ENCODE results near the gene GRIP1. TPM values are rescaled to one million over a fixed set of nuclear protein-coding genes. Genes with fewer than 3 reads are reported as not detected.

The GRIP1 gene
- total RNA-seq, 1 donor from 2014 or later = not detected

DNA sequence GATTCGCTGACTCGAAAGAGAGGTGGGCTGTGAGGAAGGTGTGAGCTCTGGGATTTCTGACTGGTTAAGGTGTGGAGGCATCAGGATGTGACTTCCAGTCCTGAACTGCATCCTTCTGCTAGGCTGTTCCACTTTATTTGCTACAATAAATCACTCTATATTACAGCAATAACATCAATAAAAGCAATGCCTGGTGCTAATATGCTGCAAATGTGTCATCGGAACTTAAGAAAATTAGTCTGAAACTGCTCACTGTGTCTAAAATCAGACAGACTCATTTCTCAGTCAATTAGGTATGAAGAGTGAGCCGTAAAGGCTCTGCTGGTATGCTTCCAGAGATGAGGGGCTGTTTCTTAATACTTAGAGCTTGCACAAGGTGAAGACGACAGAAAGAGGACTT is 250.0 kb downstream of the GRIP1 start:
- peaks cover 6% of the 10 kb centered on the region for H3K9me3 Mint-ChIP-seq
- intact Hi-C loops (cut with micrococcal nuclease) = no loop called here
- DNase-seq (ENCODE audit: low spot score) = no peak
- H3K4me1 Mint-ChIP-seq (ENCODE audit: low read depth) = no peaks in the 10 kb centered on the region
- no peak overlapping the region for H3K4me3 Mint-ChIP-seq (ENCODE audit: low read depth)
- no peak overlapping the region for H3K27ac Mint-ChIP-seq
- no peaks in the 10 kb centered on the region for H3K36me3 Mint-ChIP-seq (ENCODE audit: low read depth)
- peaks cover 6% of the 10 kb centered on the region for H3K27me3 Mint-ChIP-seq (ENCODE audit: low read depth)

DNA sequence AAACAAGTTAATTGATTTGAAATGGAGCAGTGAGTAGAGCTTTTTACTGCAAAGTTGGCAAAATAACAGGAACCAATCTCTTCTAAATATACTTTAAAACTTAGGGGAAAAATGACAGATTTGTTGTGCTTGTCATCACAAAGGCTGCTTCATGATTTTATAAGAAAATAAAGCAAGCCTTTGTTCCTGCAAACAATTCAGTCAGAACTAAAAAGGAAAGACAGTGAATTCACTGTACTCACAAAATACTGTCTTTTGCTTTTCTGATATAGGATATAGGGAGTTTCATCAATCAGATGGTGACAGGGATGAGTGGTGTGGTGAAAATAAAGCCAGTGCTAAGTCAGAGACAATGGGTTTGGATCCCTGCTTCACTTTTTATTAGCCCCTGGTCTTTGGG is 250.6 kb downstream of the GRIP1 start:
- no peak overlapping the region for H3K27ac Mint-ChIP-seq
- DNase-seq (ENCODE audit: low spot score) = no peak
- no peaks in the 10 kb centered on the region for H3K4me1 Mint-ChIP-seq (ENCODE audit: low read depth)
- H3K36me3 Mint-ChIP-seq (ENCODE audit: low read depth) = no peaks in the 10 kb centered on the region
- intact Hi-C loops (cut with micrococcal nuclease) = no loop called here
- peaks cover 6% of the 10 kb centered on the region for H3K9me3 Mint-ChIP-seq
- no peak overlapping the region for H3K4me3 Mint-ChIP-seq (ENCODE audit: low read depth)
- peaks cover 6% of the 10 kb centered on the region for H3K27me3 Mint-ChIP-seq (ENCODE audit: low read depth)

DNA sequence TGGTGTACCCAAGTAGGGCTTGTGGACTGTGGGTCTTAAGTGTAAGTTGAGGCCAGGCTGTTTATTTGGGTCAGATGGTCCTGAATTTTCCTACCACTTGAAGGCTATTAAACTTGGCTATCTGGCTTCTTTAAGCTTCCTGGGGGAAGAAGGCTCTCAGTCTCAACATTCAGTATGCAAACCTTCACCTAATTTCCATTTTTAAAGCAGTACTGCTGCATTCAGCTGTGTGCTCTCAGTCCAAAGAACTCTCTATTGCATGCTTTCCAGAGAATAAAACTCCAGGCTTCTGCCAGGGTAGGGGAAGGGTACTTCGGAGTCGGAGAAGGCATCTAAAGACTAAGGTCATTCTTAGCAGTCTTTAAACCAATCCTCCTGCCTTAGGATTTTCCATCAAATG is 252.2 kb downstream of the GRIP1 start:
- intact Hi-C loops (cut with micrococcal nuclease) = no loop called here
- H3K27ac Mint-ChIP-seq = no peak overlapping the region

GRCh38 chr12:66423266-66423665 is 255.6 kb downstream of the GRIP1 start:
- H3K4me1 Mint-ChIP-seq (ENCODE audit: low read depth) = no peaks in the 10 kb centered on the region
- H3K4me3 Mint-ChIP-seq (ENCODE audit: low read depth) = no peak overlapping the region
- peaks cover 6% of the 10 kb centered on the region for H3K9me3 Mint-ChIP-seq
- DNase-seq (ENCODE audit: low spot score) = no peak
- H3K27ac Mint-ChIP-seq = no peak overlapping the region
- H3K27me3 Mint-ChIP-seq (ENCODE audit: low read depth) = peaks cover 18% of the 10 kb centered on the region
- no peaks in the 10 kb centered on the region for H3K36me3 Mint-ChIP-seq (ENCODE audit: low read depth)
- intact Hi-C loops (cut with micrococcal nuclease) = no loop called here

More for the DNA sequence above, 252.2 kb downstream of the GRIP1 start:
- Mint-ChIP-seq H3K27me3 (ENCODE audit: low read depth) (peaks cover 11% of the 10 kb centered on the region), H3K36me3 (ENCODE audit: low read depth) (no peaks in the 10 kb centered on the region), H3K4me3 (ENCODE audit: low read depth) (no peak overlapping the region), H3K4me1 (ENCODE audit: low read depth) (no peaks in the 10 kb centered on the region), H3K9me3 (peaks cover 6% of the 10 kb centered on the region)
- DNase-seq (ENCODE audit: low spot score) = no peak

- Mint-ChIP-seq H3K4me1 (ENCODE audit: low read depth) (no peaks in the 10 kb centered on the region), H3K36me3 (ENCODE audit: low read depth) (no peaks in the 10 kb centered on the region), H3K27me3 (ENCODE audit: low read depth) (peaks cover 36% of the 10 kb centered on the region), H3K27ac (no peak overlapping the region), H3K4me3 (ENCODE audit: low read depth) (no peak overlapping the region), H3K9me3 (no peaks in the 10 kb centered on the region)
- intact Hi-C loops (cut with micrococcal nuclease) = no loop called here
- no peak for DNase-seq (ENCODE audit: low spot score)
These were observed 260.0 kb downstream of the GRIP1 start for GRCh38 chr12:66418908-66419307.

- no peak for DNase-seq (ENCODE audit: low spot score)
- no peak overlapping the region for H3K4me3 Mint-ChIP-seq (ENCODE audit: low read depth)
- no peaks in the 10 kb centered on the region for H3K4me1 Mint-ChIP-seq (ENCODE audit: low read depth)
- H3K27ac Mint-ChIP-seq = no peak overlapping the region
- H3K9me3 Mint-ChIP-seq = no peaks in the 10 kb centered on the region
- intact Hi-C loops (cut with micrococcal nuclease) = no loop called here
- peaks cover 48% of the 10 kb centered on the region for H3K27me3 Mint-ChIP-seq (ENCODE audit: low read depth)
- no peaks in the 10 kb centered on the region for H3K36me3 Mint-ChIP-seq (ENCODE audit: low read depth)
These were observed 261.7 kb downstream of the GRIP1 start for GRCh38 chr12:66417217-66417616.

DNA sequence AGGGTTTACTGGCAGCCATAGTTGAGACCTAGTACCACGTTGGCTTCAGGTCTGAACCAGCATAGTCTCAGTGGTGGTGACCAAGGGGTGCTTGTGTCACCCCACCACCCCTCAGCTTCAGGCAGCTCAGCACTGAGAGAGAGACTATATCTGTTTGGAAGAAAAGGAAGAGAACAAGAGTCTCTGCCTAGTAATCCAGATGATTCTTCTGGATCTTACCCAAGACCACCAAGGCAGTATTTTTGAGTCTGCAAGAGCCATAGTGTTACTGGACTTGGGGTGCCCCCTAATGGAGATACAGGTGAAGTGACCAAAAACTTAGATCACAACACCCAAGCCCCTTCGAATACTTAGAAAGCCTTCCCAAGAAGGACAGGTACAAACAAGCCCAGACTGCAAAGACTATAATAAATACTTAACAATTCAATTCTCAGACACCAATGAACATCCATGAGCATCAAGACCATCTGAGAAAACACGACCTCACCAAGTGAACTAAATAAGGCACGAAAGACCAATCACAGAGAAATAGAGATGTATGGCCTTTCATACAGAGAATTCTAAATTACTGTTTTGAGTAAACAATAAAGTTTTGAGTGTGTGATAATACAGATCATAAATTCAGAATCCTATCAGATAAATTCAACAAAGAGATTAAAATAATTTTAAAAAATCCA is 269.5 kb downstream of the GRIP1 start:
- Mint-ChIP-seq H3K4me3 (ENCODE audit: low read depth) (no peak overlapping the region), H3K27ac (no peak overlapping the region), H3K36me3 (ENCODE audit: low read depth) (no peaks in the 10 kb centered on the region)

GRCh38 chr12:66405395-66405794 is 273.5 kb downstream of the GRIP1 start:
- Mint-ChIP-seq H3K27me3 (ENCODE audit: low read depth) (peaks cover 6% of the 10 kb centered on the region), H3K9me3 (no peaks in the 10 kb centered on the region), H3K27ac (no peak overlapping the region), H3K4me3 (ENCODE audit: low read depth) (no peak overlapping the region), H3K4me1 (ENCODE audit: low read depth) (no peaks in the 10 kb centered on the region), H3K36me3 (ENCODE audit: low read depth) (no peaks in the 10 kb centered on the region)
- intact Hi-C loops (cut with micrococcal nuclease) = loop anchor here (5.0 kb wide), 1 partner anchor 298 kb away; no protein-coding TSS in a partner anchor
- no peak for DNase-seq (ENCODE audit: low spot score)

More for the DNA sequence above, 269.5 kb downstream of the GRIP1 start:
- H3K9me3 Mint-ChIP-seq = no peaks in the 10 kb centered on the region
- intact Hi-C loops (cut with micrococcal nuclease) = loop anchor here (1.0 to 5.0 kb wide), 4 partner anchors 141 to 302 kb away; partner anchors contain the start of gene TMBIM4
- peak; percentile 26 for DNase-seq (ENCODE audit: low spot score)
- no peaks in the 10 kb centered on the region for H3K4me1 Mint-ChIP-seq (ENCODE audit: low read depth)
- H3K27me3 Mint-ChIP-seq (ENCODE audit: low read depth) = peaks cover 19% of the 10 kb centered on the region

- Mint-ChIP-seq H3K27me3 (ENCODE audit: low read depth) (peaks cover 6% of the 10 kb centered on the region), H3K36me3 (ENCODE audit: low read depth) (no peaks in the 10 kb centered on the region), H3K27ac (no peak overlapping the region), H3K9me3 (no peaks in the 10 kb centered on the region), H3K4me3 (ENCODE audit: low read depth) (no peak overlapping the region), H3K4me1 (ENCODE audit: low read depth) (peaks cover 1% of the 10 kb centered on the region)
- DNase-seq (ENCODE audit: low spot score) = no peak
- intact Hi-C loops (cut with micrococcal nuclease) = no loop called here
These were observed 275.1 kb downstream of the GRIP1 start for GRCh38 chr12:66403746-66404145.

DNA sequence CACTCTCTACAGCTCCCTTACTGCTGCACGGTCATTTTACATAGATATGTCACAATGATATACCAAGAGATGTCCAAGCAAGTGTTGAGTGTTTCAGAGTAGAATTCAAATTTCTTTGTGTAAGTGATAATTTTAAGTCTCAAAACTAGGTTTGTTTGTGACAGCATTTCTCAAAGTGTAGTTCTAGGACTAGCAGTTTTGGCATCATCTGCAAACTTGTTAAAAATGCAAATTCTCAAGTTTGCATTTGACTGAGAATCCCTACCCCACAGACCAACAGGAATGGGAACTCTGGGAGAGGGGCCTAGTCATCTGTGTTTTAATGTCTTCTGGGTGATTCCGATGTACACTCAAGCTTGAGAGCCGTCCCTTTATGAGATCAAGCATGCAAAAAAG is 279.0 kb downstream of the GRIP1 start:
- no peak for DNase-seq (ENCODE audit: low spot score)
- Mint-ChIP-seq H3K4me1 (ENCODE audit: low read depth) (peaks cover 2% of the 10 kb centered on the region), H3K36me3 (ENCODE audit: low read depth) (no peaks in the 10 kb centered on the region), H3K27me3 (ENCODE audit: low read depth) (peaks cover 6% of the 10 kb centered on the region), H3K9me3 (no peaks in the 10 kb centered on the region), H3K4me3 (ENCODE audit: low read depth) (no peak overlapping the region), H3K27ac (no peak overlapping the region)
- intact Hi-C loops (cut with micrococcal nuclease) = no loop called here

DNA sequence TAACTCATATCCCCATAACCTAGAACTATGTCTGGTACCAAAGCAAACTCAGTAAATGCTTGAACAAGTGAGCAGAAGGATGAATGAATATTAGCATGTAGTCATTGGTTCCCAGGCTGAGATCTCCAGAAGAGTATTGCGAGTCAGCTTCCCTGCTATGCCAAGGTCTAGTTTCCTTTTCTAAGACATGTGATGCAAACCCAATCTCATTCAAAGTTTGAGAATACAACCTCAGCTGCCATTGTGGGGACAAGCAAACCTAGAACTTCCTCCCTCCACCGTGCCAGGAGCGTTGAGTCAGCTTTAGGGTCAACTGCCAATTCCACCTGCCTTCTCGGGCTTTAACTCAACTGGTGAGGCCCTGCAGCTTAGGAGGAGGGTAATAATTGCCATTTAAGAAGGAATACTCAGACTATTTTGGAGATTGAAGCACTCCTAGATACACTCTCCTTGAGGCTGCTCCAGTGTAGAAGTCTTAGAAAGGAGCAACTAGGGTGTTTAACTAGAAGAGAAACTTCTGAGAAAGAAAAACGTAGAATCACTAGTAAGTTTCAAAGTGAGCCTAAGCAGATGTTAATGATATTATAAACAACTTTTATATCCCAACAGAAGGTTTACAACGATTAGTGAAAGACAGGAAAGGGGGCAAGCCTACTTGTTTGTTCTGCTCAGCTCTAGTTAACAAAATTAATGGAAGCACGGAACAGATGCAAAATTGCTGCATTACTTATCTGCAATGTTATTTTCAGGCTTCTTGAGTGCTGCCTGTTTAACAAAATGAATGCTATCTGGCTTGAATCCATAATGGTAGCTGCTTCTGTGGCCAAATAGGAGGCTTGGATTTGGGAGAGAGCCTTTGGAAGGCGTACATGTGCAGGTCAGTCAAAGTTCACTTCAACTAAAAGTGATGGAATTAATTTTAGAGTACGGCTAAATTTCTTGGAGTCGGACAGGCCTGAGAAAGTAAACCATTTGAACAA is 279.7 kb downstream of the GRIP1 start:
- Mint-ChIP-seq H3K4me1 (ENCODE audit: low read depth) (peaks cover 5% of the 10 kb centered on the region), H3K9me3 (no peaks in the 10 kb centered on the region), H3K4me3 (ENCODE audit: low read depth) (no peak overlapping the region), H3K36me3 (ENCODE audit: low read depth) (no peaks in the 10 kb centered on the region), H3K27me3 (ENCODE audit: low read depth) (peaks cover 10% of the 10 kb centered on the region), H3K27ac (no peak overlapping the region)
- intact Hi-C loops (cut with micrococcal nuclease) = no loop called here
- DNase-seq (ENCODE audit: low spot score) = no peak

GRCh38 chr12:66397574-66398290 is 281.1 kb downstream of the GRIP1 start:
- H3K4me1 Mint-ChIP-seq (ENCODE audit: low read depth) = peaks cover 12% of the 10 kb centered on the region
- no peak for DNase-seq (ENCODE audit: low spot score)

More at GRCh38 chr12:66397574-66398290, 281.1 kb downstream of the GRIP1 start:
- peaks cover 11% of the 10 kb centered on the region for H3K27me3 Mint-ChIP-seq (ENCODE audit: low read depth)
- intact Hi-C loops (cut with micrococcal nuclease) = no loop called here
- no peak overlapping the region for H3K4me3 Mint-ChIP-seq (ENCODE audit: low read depth)
- no peaks in the 10 kb centered on the region for H3K9me3 Mint-ChIP-seq
- H3K27ac Mint-ChIP-seq = no peak overlapping the region
- no peaks in the 10 kb centered on the region for H3K36me3 Mint-ChIP-seq (ENCODE audit: low read depth)
